ENCODE data around the gene CWC27. TPM values are rescaled to one million over a fixed set of nuclear protein-coding genes. Genes with fewer than 3 reads are reported as not detected.
A peak's percentile ranks its signal among the peaks of the same experiment; 100 is the strongest.

The CWC27 gene
- total RNA-seq, 1 donor from 2014 or later, result 28.9 TPM

GRCh38 chr5:65035211-65036206 is 266.8 kb downstream of the CWC27 start:
- Mint-ChIP-seq H3K4me3 (peak overlapping the region; percentile 83), H3K27ac (peak overlapping the region; percentile 77), H3K27me3 (no peaks in the 10 kb centered on the region), H3K36me3 (ENCODE audit: low read depth) (peaks cover 3% of the 10 kb centered on the region), H3K9me3 (no peaks in the 10 kb centered on the region), H3K4me1 (peaks cover 32% of the 10 kb centered on the region)
- CTCF ChIA-PET, result interaction anchor here (1.1 to 2.2 kb wide), 3 partner anchors 11 to 447 kb away, joined by 4 to 13 read pairs (median 4); partner anchors contain the start of gene ADAMTS6
- no peak for TF ChIP-seq CTCF (IDR thresholded peaks at IDR 0.05)
- POLR2A ChIA-PET, result interaction anchor here (0.6 to 2.8 kb wide), 8 partner anchors 9 to 447 kb away, joined by 3 to 11 read pairs (median 3); no protein-coding TSS in a partner anchor
- DNase-seq (peak; percentile 70), ATAC-seq (ENCODE audit: low read depth) (peak; percentile 80)
- intact Hi-C loops (cut with micrococcal nuclease), result loop anchor here (1.0 to 10.0 kb wide), 6 partner anchors 26 to 589 kb away; partner anchors contain the start of genes CENPK, CWC27, PPWD1 and SHLD3

DNA sequence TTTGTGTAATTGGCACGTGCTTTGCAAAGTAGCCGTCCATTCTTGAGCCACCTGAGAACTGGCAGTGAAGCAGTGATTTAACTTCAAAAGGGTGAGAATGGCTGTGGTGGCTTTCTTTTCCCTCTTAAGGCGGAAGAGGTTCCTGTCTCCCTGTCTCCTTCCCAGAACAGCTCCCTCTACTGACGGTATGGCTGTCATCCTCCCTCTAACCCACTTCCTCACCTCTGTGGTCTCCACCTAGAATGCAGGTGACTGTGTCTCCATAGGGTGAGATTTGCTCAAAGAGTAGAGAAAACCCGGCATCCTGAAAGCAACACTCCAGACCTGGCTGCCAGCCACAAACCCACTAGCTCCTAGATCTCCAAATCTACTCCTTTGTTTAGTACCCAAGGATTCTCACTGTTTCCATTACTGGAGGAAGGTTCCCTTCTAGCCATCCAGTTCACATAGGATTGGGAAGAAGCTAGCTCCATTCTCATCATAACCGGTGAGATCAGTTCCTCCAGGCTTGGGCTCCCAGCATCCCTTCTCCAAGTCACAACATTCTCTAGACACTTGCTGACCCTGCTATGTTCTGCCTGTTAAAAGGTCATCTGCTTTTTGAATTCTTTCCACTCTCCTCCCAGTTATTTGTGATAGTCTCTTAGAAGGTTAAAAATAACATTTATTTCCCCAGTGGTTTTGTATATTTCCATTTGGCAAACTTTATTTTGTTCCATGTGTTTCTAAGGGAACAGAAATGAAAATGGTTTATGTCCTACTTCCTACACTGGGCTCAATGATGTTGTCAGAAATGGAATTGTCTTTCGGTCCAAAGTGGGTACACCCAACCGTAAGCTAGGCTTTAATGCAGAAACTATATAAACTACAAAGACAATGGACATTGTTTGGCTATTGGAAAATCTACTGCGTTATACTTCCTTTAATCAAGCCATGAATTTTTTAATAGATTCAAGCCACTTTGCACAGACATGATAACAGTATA is 269.4 kb downstream of the CWC27 start:
- no peaks in the 10 kb centered on the region for H3K27me3 Mint-ChIP-seq
- DNase-seq (no peak), ATAC-seq (ENCODE audit: low read depth) (no peak)
- H3K27ac Mint-ChIP-seq, result no peak overlapping the region
- no peak overlapping the region for H3K4me3 Mint-ChIP-seq
- POLR2A ChIA-PET, result interaction anchor here (0.7 kb wide), 1 partner anchor 30 kb away, joined by 3 read pairs; no protein-coding TSS in a partner anchor
- no peaks in the 10 kb centered on the region for H3K9me3 Mint-ChIP-seq
- H3K4me1 Mint-ChIP-seq, result peaks cover 34% of the 10 kb centered on the region
- no peak for TF ChIP-seq CTCF (IDR thresholded peaks at IDR 0.05)
- CTCF ChIA-PET, result no interaction called here
- intact Hi-C loops (cut with micrococcal nuclease), result loop anchor here (5.0 to 10.0 kb wide), 3 partner anchors 273 to 587 kb away; partner anchors contain the start of genes CENPK, CWC27, PPWD1 and SHLD3
- H3K36me3 Mint-ChIP-seq (ENCODE audit: low read depth), result peaks cover 3% of the 10 kb centered on the region

GRCh38 chr5:65041296-65042158 is 272.8 kb downstream of the CWC27 start:
- ATAC-seq (ENCODE audit: low read depth) (no peak), DNase-seq (no peak)
- H3K9me3 Mint-ChIP-seq, result no peaks in the 10 kb centered on the region
- intact Hi-C loops (cut with micrococcal nuclease), result no loop called here
- no peak overlapping the region for H3K27ac Mint-ChIP-seq
- no peak overlapping the region for H3K4me3 Mint-ChIP-seq
- ChIA-PET POLR2A (no interaction called here), CTCF (no interaction called here)
- no peak for TF ChIP-seq CTCF (IDR thresholded peaks at IDR 0.05)
- H3K36me3 Mint-ChIP-seq (ENCODE audit: low read depth), result no peaks in the 10 kb centered on the region
- H3K27me3 Mint-ChIP-seq, result no peaks in the 10 kb centered on the region
- peaks cover 17% of the 10 kb centered on the region for H3K4me1 Mint-ChIP-seq

GRCh38 chr5:65043843-65044359 is 275.2 kb downstream of the CWC27 start:
- Mint-ChIP-seq H3K4me3 (no peak overlapping the region), H3K27me3 (no peaks in the 10 kb centered on the region), H3K36me3 (ENCODE audit: low read depth) (no peaks in the 10 kb centered on the region), H3K27ac (no peak overlapping the region), H3K4me1 (peaks cover 5% of the 10 kb centered on the region), H3K9me3 (no peaks in the 10 kb centered on the region)
- no peak for TF ChIP-seq CTCF (IDR thresholded peaks at IDR 0.05)
- POLR2A ChIA-PET, result no interaction called here
- DNase-seq, result no peak
- CTCF ChIA-PET, result no interaction called here
- intact Hi-C loops (cut with micrococcal nuclease), result loop anchor here (2.0 kb wide), 1 partner anchor 17 kb away; no protein-coding TSS in a partner anchor
- no peak for ATAC-seq (ENCODE audit: low read depth)

Data from activated B cell treated with CpG ODN at 0.5 μM for 24 hours (primary cell).